ENCODE results near the gene ATAD3A. TPM values are rescaled to one million over a fixed set of nuclear protein-coding genes. Genes with fewer than 3 reads are reported as not detected.

The ATAD3A gene
- total RNA-seq, 1 experiment from 2014 or later, result 57.5 TPM

DNA sequence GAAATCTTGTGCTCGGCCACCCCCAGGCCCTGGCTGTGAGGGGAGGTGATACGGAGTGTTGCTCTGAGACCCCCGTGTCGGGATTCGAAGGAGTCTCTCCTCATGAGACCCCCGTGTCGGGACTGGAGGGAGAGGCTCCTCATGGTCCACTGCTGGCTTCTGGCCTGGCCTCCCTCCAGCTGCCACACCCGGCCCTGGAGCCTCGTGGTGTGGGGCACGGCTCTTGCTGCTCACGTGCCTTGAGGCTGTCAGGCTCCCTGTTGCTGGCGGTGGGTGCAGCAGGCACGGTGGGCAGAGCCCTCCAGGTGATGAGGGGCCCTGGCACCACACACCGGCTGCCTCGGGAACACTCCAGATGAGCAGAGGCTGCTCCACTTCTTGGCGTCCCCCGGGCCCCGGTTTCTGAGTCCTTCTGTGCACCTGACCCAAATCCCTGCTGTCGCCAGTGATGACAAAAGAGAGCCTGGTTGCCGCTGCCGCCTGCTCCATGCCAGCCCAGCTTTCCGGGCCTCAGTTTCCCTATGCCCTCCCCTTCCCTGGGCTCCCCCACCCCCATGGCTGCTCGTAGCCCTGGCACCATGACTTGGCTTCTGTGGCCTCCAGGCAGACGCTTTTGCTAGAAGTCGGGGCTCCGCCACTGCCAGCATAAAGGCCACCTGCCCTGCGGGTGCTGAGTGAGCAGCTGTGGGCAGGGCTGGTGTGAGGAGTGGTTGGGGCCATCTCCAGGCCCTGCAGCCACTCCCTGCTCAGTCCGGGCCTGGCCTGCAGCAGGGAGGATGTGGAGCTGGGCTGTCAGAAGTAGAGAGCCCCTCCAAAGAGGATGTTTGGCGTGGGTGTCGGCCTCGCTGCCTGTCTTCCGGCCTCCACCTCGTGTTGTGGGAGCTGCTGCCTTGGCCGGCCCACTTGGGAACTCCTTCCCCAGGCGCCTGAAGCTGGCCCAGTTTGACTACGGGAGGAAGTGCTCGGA lies 16.6 kb downstream of the ATAD3A start:
- TF ChIP-seq CTCF (IDR thresholded peaks at IDR 0.05), result no peak
- TF ChIP-seq, protein P1, sequence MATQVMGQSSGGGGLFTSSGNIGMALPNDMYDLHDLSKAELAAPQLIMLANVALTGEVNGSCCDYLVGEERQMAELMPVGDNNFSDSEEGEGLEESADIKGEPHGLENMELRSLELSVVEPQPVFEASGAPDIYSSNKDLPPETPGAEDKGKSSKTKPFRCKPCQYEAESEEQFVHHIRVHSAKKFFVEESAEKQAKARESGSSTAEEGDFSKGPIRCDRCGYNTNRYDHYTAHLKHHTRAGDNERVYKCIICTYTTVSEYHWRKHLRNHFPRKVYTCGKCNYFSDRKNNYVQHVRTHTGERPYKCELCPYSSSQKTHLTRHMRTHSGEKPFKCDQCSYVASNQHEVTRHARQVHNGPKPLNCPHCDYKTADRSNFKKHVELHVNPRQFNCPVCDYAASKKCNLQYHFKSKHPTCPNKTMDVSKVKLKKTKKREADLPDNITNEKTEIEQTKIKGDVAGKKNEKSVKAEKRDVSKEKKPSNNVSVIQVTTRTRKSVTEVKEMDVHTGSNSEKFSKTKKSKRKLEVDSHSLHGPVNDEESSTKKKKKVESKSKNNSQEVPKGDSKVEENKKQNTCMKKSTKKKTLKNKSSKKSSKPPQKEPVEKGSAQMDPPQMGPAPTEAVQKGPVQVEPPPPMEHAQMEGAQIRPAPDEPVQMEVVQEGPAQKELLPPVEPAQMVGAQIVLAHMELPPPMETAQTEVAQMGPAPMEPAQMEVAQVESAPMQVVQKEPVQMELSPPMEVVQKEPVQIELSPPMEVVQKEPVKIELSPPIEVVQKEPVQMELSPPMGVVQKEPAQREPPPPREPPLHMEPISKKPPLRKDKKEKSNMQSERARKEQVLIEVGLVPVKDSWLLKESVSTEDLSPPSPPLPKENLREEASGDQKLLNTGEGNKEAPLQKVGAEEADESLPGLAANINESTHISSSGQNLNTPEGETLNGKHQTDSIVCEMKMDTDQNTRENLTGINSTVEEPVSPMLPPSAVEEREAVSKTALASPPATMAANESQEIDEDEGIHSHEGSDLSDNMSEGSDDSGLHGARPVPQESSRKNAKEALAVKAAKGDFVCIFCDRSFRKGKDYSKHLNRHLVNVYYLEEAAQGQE (IDR thresholded peaks at IDR 0.05; ENCODE audit: insufficient read depth in 1 of 2, low read depth in 2 of 2, low read length in 1 of 2), result no peak
- TF ChIP-seq TCF7L2 (IDR thresholded peaks at IDR 0.05; ENCODE audit: low read depth, low read length), result no peak
- TF ChIP-seq SIN3A (IDR thresholded peaks at IDR 0.05; ENCODE audit: borderline replicate concordance, insufficient read depth, low read depth, low read length), result no peak
- no peak for TF ChIP-seq POLR2AphosphoS5 (IDR thresholded peaks at IDR 0.05; ENCODE audit: low read depth, low read length)
- POLR2A ChIA-PET, result no interaction called here
- CTCF ChIA-PET, result interaction anchor here (0.6 kb wide), 1 partner anchor 137 kb away, joined by 3 read pairs; no protein-coding TSS in a partner anchor
- Histone ChIP-seq H3K27ac (ENCODE audit: low read length) (no peak overlapping the region), H3K9me3 (ENCODE audit: control insufficient read depth, insufficient read depth, low read depth, low read length) (no peaks in the 10 kb centered on the region), H3K27me3 (ENCODE audit: control insufficient read depth, insufficient read depth, low read length) (no peaks in the 10 kb centered on the region), H3K4me3 (ENCODE audit: low read depth in 2 of 2, low read length in 2 of 2) (no peak overlapping the region), H3K36me3 (ENCODE audit: control insufficient read depth, insufficient read depth, low read length) (no peaks in the 10 kb centered on the region), H3K4me1 (ENCODE audit: control insufficient read depth, insufficient read depth, low read length) (no peaks in the 10 kb centered on the region)
- DNase-seq (ENCODE audit: low read depth, low spot score) (no peak), ATAC-seq (no peak)
- in situ Hi-C loops (cut with HindIII; ENCODE audit: low pct_unique_long_range_greater_than_20kb, low sequenced_read_pairs) (no loop called here), intact Hi-C loops (cut with micrococcal nuclease; ENCODE audit: unreplicated experiment) (no loop called here)
- BruUV-seq (replicated peaks), result no TSS peak

DNA sequence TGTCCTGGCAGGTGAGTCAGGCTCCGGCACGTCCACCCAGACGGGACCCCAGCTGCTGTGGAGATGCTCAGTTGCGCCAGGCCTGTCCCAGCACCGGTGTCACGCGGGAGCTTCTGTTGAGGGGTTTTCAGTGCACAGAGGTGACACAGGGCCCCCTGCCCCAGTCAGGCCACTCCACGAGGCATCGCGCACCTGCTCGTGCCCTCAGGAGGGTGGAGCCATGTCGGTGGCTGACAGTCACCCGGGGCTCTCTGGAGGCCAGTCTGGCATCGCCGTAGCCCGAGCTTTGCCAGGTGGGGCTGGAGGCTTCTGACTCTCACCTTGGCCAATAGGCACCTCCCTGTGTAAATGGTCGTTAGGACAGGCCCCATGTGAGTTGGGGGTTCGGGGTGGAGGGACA lies 17.4 kb downstream of the ATAD3A start:
- ATAC-seq (no peak), DNase-seq (ENCODE audit: low read depth, low spot score) (no peak)
- Histone ChIP-seq H3K27ac (ENCODE audit: low read length) (no peak overlapping the region), H3K36me3 (ENCODE audit: control insufficient read depth, insufficient read depth, low read length) (no peaks in the 10 kb centered on the region), H3K4me3 (ENCODE audit: low read depth in 2 of 2, low read length in 2 of 2) (no peak overlapping the region), H3K9me3 (ENCODE audit: control insufficient read depth, insufficient read depth, low read depth, low read length) (no peaks in the 10 kb centered on the region), H3K4me1 (ENCODE audit: control insufficient read depth, insufficient read depth, low read length) (no peaks in the 10 kb centered on the region; the same call in 1 of the 2 replicates), H3K27me3 (ENCODE audit: control insufficient read depth, insufficient read depth, low read length) (no peaks in the 10 kb centered on the region)
- in situ Hi-C loops (cut with HindIII; ENCODE audit: low pct_unique_long_range_greater_than_20kb, low sequenced_read_pairs), result no loop called here
- TF ChIP-seq CTCF (IDR thresholded peaks at IDR 0.05), result no peak
- no peak for TF ChIP-seq POLR2AphosphoS5 (IDR thresholded peaks at IDR 0.05; ENCODE audit: low read depth, low read length)
- no peak for TF ChIP-seq SIN3A (IDR thresholded peaks at IDR 0.05; ENCODE audit: borderline replicate concordance, insufficient read depth, low read depth, low read length)
- TF ChIP-seq TCF7L2 (IDR thresholded peaks at IDR 0.05; ENCODE audit: low read depth, low read length), result no peak
- TF ChIP-seq, protein P1 (IDR thresholded peaks at IDR 0.05; ENCODE audit: insufficient read depth in 1 of 2, low read depth in 2 of 2, low read length in 1 of 2), result no peak
- intact Hi-C loops (cut with micrococcal nuclease; ENCODE audit: unreplicated experiment), result no loop called here
- CTCF ChIA-PET, result no interaction called here
- no TSS peak for BruUV-seq (replicated peaks)
- POLR2A ChIA-PET, result no interaction called here
